ENCODE data around the gene MAB21L4.

DNA sequence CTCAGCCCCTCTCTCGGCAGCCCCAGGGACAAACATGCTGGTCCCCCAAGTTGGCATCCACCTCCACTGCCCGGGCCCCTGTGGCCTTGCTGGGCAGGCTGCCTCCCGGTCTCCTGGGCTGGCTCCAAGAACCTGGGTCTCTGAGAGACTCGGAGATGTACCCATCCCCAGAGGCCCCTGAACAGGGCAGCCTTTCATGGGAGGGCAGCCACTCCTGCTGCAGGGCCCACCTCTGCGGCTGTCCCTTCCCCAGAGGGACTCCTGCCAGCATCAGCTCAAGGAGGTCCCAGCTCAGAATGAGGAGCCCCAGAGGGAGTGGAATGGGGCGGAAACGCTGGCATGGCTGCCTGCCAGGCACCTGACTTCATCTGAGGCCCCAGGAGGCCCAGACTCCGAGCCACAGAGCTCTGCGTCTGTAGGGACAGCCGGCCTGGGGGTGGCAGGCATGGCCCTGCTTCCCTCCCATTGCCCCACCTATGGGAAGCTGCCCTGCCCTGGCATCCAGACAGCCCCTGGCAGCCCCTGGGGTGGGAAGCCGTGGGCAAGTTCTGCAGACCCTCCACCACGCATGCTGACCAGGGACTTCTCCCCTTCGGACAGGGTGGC, 9.3 kb upstream of the MAB21L4 start:
- TF ChIP-seq POLR2A (IDR thresholded peaks at IDR 0.05), result no peak
- TF ChIP-seq, protein P1, sequence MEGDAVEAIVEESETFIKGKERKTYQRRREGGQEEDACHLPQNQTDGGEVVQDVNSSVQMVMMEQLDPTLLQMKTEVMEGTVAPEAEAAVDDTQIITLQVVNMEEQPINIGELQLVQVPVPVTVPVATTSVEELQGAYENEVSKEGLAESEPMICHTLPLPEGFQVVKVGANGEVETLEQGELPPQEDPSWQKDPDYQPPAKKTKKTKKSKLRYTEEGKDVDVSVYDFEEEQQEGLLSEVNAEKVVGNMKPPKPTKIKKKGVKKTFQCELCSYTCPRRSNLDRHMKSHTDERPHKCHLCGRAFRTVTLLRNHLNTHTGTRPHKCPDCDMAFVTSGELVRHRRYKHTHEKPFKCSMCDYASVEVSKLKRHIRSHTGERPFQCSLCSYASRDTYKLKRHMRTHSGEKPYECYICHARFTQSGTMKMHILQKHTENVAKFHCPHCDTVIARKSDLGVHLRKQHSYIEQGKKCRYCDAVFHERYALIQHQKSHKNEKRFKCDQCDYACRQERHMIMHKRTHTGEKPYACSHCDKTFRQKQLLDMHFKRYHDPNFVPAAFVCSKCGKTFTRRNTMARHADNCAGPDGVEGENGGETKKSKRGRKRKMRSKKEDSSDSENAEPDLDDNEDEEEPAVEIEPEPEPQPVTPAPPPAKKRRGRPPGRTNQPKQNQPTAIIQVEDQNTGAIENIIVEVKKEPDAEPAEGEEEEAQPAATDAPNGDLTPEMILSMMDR (IDR thresholded peaks at IDR 0.05), result no peak

All from prostate gland (tissue), 2 donors.